HG03571 (cell line): ENCODE measurements around the gene CLEC10A.
"Not testable (repeated sequence)": the region's sequence is repeated elsewhere in the genome, so short reads cannot be mapped to it uniquely, and the experiment has no call there.

Experiments used
- ATAC-seq: cut with Tn5 transposase; IDR thresholded peaks from one replicate; pipeline ENCODE4 v1.9.1; 2021; ENCODE audit not compliant: unreplicated experiment

The CLEC10A gene

DNA sequence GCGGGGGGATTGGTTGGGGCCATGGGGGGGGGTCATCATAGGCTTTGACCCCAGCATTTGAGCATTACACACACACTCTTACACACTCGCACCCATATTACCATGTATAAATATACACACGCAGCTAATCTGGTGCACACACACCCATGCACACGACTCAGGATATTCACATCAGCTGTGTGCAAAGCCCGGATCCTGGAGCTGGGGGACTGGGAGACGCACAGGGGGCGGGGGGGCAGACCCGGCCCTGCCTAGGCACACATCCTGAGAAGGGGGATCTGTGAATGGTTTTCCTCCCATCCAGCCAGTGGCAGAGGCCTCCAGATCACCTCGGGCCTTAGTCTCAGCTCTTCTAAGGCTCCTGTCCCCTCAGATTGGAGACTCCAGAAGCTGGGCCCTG is 28.9 kb upstream of the CLEC10A start:
- no peak for ATAC-seq

DNA sequence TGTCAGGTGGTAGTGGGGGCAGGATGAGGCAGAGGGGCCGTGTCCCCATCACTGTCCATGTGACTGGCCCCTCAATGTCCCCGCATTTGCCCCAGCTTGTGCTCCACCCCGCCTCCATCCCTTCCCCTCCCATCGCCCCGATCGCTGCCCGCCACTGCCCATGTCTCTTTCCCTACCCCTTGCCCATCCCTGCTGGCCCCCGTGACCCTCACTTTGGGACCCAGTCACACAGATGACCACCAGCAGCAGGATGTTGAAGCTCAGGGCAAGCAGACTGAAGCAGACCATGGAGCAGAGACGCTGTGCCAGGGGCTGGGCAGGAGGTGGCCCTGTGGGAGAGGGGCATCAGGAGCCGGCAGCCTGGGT is 28.5 kb upstream of the CLEC10A start:
- ATAC-seq = no peak

DNA sequence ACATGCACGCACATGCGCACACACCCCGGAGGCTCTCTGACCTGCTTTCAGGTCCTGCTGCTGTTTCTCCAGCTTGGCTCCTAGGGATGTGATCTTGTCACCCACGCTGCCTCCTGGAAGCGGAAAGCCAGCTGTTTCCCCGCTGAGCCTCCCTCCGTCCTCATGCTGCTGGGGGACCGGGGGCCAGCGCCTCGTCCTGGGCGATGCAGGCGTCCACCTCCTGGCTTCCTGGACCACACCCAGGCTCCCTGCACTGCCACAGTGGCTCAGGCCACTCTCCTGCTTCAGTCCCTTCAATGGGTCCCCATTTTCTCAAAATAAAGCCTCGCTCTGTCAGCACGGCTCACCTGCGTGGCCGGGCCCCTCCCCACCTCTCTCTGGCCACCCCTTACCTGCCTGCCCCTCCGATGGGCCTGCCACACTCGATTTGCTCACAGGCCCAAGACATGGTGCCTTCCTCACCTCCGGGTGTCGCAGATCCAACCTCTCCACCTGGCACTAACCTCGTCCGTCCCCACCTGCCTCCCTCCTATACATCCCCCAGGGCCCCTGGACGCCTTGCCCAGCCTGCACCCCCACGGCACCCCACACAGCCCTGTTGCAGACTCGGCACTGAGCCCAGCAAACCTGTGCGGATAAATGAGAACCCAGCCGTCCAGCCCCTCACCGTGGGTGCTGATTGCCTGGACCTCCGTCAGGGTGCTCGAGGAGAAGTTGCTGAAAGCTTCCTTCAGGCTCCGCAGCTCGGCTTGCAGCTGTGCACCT is 27.9 kb upstream of the CLEC10A start:
- ATAC-seq = no peak

GRCh38 chr17:7107012-7107754 is 27.1 kb upstream of the CLEC10A start:
- no peak for ATAC-seq

DNA sequence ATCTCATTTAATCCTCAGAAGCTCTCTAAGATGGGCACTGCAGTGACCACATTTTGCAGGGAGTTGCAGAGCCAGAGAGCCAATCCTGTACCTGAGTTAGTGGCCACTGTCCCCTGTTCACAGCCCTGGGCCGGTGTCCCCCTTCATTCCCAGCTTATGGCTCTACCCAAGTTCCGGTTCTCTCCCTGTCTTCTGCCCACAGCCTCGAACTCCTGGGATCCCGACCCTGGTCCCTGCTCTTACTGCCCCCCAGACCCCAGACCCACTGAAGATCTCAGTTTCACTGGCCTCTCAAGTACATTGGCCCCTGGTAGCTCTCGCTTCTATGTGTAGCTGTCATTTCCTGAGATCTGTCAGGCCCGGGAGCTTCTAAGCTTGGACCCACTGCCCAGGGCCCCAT is 22.4 kb upstream of the CLEC10A start:
- no peak for ATAC-seq

DNA sequence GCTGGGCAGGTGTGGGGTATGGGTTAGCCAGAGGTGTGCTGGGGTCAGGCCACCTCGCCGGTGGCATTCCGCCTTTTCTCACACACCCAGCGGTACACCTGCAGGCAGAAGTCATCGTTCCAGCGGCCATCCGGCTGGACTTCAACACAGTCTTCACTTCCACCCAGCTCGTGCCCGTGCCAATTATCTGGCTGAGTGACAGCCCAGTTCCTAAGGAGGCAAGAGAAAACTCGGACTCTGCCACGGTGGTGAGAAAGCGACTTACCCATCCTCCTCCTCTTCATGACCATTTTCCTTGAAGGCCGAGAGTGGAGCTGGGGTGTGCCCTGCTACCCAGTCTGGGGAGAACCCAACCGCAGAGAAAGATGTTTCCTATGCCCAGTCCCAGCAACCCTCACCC is 21.5 kb upstream of the CLEC10A start:
- ATAC-seq = no peak

DNA sequence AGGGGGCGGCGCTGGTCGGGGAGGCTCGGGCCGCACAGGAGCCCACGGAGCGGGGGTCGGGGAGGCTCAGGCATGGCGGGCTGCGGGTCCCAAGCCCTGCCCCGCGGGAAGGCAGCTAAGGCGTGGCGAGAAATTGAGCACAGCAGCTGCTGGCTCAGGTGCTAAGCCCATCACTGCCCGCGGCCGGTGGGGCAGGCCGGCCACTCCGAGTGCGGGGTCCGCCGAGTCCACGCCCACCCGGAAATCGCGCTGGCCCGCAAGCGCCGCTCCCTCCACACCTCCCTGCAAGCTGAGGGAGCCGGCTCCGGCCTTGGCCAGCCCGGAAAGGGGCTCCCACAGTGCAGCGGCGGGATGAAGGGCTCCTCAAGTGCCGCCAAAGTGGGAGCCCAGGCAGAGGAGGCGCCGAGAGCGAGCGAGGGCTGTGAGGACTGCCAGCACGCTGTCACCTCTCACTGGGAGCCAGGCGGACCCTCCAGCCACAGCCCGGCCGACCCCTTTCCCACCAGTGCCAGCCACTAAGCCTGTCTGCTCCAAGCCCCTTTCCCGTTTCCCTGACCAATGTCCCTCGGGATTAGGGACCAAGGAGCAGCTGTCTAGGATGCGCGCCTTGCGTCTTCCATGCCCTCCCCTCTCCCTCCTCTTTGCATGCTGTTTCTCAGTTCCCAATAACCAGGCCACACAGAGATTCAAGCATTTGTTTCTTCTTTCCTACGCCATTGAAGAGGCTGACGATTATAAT is 20.8 kb upstream of the CLEC10A start:
- not testable (repeated sequence) for ATAC-seq

DNA sequence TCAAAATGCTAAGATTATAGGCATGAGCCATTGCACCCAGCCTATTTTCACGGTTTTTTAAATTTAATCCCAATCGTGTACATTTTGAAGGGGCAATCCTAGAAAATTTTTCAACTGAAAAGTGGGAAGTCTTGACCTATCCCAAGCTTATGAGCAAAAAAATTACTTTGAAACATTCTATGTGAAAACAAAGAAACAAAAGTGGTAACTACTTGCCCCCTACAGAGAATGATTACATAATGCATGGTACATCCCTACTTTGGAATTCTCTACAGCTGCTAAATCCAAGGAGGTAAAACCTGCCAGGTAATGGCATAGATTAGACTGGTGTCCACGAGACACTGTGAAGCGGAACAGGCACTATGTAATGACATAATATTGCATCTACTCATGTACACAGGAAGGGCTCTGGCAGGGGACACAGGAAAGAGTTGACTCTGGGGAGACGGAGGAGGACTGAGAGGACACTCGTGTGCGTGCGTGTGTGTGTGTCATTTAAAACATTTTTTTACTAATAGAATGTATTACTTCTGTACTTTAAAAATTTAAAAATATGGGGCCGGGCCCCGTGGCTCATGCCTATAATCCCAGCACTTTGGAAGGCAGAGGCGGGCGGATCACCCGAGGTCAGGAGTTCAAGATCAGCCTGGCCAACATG is 18.9 kb upstream of the CLEC10A start:
- ATAC-seq = no peak

- ATAC-seq = no peak
These were observed 17.9 kb upstream of the CLEC10A start for GRCh38 chr17:7097940-7098339.

- ATAC-seq = no peak
These were observed 15.6 kb upstream of the CLEC10A start for GRCh38 chr17:7095625-7096024.

DNA sequence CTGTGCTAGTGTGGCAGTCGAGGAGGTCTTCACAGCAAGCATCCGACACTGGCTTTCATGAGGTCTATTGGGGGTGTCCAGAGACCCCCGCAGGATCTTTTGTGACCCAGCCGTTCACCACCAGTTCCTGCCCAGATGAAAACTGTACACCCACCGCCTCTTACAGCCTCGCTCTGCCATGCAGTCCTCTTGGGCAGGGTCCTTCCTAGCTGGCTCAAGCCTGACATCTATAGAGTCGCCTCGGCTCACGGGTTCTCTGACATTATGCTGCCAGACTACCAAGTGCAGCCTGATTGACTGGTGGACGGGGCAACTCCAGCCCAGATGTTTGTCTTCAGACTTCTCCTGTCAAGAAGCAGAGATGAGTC is 14.6 kb upstream of the CLEC10A start:
- no peak for ATAC-seq

DNA sequence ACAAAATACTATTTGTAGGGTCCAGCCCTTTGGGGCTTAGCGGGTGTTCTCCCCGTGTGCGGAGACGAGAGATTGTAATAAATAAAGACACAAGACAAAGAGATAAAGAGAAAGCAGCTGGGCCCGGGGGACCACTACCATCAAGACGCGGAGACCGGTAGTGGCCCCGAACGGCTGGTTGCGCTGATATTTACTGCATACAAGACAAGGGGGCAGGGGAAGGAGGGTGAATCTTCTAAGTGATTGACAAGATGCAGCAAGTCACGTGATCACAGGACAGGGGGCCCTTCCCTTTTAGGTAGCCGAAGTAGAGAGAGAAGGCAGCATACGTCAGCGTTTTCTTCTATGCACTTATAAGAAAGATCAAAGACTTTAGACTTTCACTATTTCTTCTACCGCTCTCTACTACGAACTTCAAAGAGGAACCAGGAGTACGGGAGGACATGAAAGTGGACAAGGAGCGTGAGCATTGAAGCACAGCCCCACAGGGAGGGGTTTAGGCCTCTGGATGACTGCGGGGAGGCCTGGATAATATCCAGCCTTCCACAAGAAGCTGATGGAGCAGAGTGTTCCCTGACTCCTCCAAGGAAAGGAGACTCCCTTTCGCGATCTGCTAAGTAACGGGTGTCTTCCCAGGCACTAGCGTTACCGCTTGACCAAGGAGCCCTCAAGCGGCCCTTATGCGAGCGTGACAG is 11.4 kb upstream of the CLEC10A start:
- ATAC-seq = not testable (repeated sequence)

GRCh38 chr17:7089570-7089969 is 9.5 kb upstream of the CLEC10A start:
- ATAC-seq = not testable (repeated sequence)

- not testable (repeated sequence) for ATAC-seq
These were observed 8.4 kb upstream of the CLEC10A start for GRCh38 chr17:7088442-7088841.

DNA sequence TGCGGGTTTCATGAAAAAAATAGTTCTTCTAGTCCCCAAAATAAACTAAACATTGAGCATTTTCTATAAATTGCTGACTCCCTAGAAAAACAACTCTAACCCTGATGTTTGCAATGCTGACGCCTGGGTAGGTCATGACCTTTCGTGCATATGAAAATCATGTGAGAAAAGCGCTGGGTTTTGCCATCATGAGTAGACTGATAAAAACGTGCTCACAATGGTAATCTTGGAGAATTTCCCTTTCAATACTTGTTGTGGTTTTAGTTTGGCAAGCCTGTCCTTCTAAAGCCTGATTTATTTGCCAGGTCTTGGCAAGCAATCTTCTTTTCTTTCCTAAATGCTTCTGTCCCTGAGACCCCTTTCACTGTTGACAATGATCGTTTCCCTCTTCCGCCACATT is 4.0 kb upstream of the CLEC10A start:
- ATAC-seq = no peak

DNA sequence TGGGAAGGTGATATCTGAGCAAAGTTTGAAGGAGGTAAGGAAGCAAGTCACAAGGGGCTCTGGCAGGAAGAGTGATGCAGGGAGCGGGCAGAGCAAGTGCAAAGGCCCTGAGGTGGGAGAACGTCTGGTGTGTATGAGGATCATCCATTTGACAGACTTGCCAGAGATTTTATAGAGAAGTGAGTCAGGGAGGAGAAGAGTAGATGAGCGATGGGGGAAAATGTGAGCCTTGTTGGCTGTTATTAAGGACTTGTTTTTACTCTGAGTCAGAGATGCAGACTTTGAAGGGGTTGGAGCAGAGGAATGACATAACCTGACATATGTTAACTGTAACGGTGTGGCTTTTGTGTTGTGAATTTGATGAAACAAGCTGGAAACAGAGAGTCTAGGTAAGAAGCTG is 3.5 kb upstream of the CLEC10A start:
- ATAC-seq = no peak

GRCh38 chr17:7081341-7082062 is 1.5 kb upstream of the CLEC10A start:
- no peak for ATAC-seq

DNA sequence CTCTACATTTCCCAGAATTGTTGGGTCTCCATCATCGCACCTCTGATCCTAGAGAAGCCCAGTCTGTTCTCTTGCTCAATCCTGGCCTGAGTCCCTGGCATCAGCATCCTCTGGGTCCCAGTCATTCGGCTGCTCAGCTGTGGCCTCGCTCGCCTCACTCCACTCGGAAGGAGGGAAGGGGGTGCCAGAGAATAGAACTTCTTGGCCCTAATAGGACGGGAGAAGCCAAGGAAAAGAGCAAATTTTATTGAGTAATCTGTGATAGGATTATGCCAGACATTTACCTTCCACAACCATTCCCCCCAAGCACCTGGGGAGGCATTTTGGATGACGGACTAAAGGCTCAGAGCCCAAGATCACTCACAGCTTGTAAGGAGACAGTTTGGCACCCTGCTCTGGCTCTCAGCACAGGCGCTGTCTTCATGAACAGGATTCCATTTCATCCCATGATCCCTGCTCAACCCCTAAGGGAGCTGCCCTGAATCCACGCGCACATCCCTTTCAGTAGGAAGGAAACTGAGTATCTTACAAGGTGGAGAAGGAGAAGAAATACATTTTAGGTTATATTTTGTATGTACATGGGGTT is 498 bp upstream of the CLEC10A start:
- ATAC-seq = no peak

- no peak for ATAC-seq
These were observed 1.3 kb downstream of the CLEC10A start for GRCh38 chr17:7078711-7079110.
